ENCODE measurements around the gene RNF144B.

RNF144B gene

DNA sequence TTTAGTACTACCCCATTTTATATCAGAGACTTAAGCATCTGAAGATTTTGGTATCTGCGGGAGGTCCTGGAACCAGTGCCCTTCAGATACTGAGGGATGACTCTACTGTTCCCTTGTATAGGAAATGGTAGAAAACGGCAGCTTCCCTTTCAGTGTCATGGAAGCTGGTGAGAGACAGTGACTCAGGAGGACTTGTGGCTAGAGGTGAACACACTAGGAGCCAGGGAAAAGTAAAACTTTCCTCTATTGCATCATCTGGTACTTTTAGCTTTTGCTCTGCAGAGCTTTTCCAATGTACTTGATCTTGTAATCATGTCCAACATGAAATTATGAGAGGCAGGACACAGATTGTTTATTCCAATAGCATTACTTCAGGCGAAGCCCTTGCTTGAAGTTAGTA is 45.0 kb downstream of the RNF144B start:
- DNase-seq (ENCODE audit: low spot score), result no peak
- in situ Hi-C loops (cut with MboI; ENCODE audit: low sequenced_read_pairs, unreplicated experiment), result no loop called here
- TF ChIP-seq, protein P1, sequence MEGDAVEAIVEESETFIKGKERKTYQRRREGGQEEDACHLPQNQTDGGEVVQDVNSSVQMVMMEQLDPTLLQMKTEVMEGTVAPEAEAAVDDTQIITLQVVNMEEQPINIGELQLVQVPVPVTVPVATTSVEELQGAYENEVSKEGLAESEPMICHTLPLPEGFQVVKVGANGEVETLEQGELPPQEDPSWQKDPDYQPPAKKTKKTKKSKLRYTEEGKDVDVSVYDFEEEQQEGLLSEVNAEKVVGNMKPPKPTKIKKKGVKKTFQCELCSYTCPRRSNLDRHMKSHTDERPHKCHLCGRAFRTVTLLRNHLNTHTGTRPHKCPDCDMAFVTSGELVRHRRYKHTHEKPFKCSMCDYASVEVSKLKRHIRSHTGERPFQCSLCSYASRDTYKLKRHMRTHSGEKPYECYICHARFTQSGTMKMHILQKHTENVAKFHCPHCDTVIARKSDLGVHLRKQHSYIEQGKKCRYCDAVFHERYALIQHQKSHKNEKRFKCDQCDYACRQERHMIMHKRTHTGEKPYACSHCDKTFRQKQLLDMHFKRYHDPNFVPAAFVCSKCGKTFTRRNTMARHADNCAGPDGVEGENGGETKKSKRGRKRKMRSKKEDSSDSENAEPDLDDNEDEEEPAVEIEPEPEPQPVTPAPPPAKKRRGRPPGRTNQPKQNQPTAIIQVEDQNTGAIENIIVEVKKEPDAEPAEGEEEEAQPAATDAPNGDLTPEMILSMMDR (IDR thresholded peaks at IDR 0.05; ENCODE audit: borderline replicate concordance, control extremely low read depth, extremely low read depth, insufficient read depth, missing control alignments), result no peak

DNA sequence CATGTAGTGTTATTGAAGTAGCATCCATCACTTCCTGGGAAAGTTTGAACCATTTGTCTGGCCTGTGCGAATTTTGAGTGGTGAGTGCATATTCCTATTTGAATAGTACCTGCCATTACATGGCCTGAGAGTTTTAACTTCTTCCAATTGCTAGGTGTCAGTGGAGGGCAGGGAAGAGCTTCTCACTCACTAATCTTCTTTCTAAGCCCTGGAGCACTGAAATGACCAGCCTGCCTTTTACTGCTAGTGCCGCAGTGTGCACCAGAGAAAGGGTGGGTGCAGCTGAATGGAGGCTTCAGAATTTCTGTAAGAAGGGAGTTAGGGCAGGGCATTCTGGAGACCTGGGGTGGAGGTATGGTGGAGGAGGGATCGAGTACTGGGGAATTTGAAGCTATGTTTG is 45.5 kb downstream of the RNF144B start:
- no peak for DNase-seq (ENCODE audit: low spot score)
- TF ChIP-seq, protein P1 (IDR thresholded peaks at IDR 0.05; ENCODE audit: borderline replicate concordance, control extremely low read depth, extremely low read depth, insufficient read depth, missing control alignments), result no peak
- in situ Hi-C loops (cut with MboI; ENCODE audit: low sequenced_read_pairs, unreplicated experiment), result no loop called here

DNA sequence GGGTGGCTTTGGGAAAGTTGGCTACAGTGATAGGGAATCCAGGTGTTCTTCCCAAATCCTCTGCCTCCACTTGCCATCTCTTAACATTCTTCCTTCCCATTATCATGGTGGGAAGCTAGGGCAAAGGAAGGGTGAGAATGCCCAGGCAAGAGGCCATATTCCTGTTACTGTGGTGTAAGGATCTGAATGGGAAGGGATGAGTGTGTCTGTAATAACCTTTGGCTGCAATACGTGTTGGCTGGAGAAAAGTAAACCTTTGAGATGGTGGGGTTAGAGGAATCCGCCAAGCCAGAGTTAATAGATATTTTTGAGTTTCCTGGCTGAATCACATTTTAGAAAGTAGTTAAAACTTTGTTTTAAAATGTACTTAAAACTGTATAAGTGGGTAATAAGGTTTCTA is 45.9 kb downstream of the RNF144B start:
- TF ChIP-seq, protein P1 (IDR thresholded peaks at IDR 0.05; ENCODE audit: borderline replicate concordance, control extremely low read depth, extremely low read depth, insufficient read depth, missing control alignments), result no peak
- DNase-seq (ENCODE audit: low spot score), result no peak
- in situ Hi-C loops (cut with MboI; ENCODE audit: low sequenced_read_pairs, unreplicated experiment), result no loop called here

DNA sequence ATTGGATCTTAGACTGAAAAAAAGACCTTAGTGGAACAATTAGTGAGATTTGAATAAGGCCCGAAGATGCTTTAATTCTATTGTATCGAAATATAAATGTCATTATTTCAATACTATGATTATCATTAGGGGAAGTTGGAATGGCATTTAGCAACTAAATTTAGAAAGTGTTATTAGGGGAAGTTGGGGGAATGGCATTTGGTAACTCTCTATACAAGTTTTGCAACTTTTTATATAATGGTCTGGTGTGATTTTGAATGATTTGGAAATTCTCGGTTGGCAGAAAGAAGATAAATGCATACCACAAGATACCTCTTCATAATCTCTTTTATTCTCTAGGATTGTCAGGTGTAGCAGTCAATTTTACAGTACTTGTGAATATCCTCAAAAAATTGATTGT is 49.2 kb downstream of the RNF144B start:
- TF ChIP-seq, protein P1 (IDR thresholded peaks at IDR 0.05; ENCODE audit: borderline replicate concordance, control extremely low read depth, extremely low read depth, insufficient read depth, missing control alignments), result no peak
- in situ Hi-C loops (cut with MboI; ENCODE audit: low sequenced_read_pairs, unreplicated experiment), result no loop called here
- no peak for DNase-seq (ENCODE audit: low spot score)

DNA sequence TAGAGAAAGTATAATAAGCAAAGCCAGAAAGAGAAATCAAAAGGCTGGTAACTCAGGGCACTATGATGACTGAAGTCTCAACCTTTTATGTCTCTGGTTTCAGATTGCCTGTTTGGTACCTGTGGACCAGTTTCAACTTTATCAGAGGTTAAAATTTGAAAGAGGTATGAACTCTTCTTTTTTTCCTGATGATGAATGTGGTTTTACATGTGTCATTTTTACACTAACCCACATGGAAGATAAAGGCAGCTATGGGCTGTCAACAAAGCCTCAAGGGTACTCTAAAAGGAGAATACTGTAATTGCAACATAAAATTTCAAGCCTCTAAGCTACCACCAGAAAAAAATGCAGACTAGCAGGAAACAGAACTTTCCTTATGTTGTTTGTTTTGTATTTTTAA is 52.4 kb downstream of the RNF144B start:
- in situ Hi-C loops (cut with MboI; ENCODE audit: low sequenced_read_pairs, unreplicated experiment), result no loop called here
- TF ChIP-seq, protein P1 (IDR thresholded peaks at IDR 0.05; ENCODE audit: borderline replicate concordance, control extremely low read depth, extremely low read depth, insufficient read depth, missing control alignments), result no peak
- no peak for DNase-seq (ENCODE audit: low spot score)

DNA sequence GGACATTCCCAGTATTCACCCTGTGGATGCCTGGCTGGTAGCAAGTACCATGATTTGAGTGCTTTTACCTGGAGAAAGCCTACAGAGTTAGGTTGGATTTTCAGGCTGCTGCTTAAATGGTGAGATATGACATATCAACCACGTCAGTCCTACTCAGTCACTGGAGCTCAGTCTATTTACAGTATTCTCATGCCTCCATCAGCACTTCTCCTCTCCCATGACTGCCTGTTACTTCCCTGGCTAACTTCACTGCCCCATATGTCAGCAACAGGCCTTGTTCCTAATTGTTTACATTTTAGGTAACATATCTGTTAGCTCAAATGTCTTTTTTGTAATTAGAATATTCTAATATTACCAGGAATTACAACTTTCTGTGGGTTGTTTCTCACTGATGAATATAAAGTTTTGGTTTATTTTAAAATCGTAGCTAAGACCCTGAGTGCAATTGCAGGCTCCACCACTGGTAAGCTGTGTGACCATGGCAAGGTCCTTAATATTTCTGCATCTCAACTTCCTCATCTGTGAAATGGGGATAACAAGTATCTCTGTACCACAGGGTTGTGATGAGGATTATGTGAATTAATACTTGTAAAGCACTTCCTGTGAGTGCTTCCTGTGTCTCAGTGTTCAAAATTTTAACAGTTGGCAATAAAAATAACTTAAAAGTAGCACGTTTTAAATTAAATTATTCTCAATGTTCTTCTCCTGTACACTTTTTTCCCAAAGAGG is 54.3 kb downstream of the RNF144B start:
- TF ChIP-seq, protein P1 (IDR thresholded peaks at IDR 0.05; ENCODE audit: borderline replicate concordance, control extremely low read depth, extremely low read depth, insufficient read depth, missing control alignments), result no peak
- DNase-seq (ENCODE audit: low spot score), result no peak
- in situ Hi-C loops (cut with MboI; ENCODE audit: low sequenced_read_pairs, unreplicated experiment), result no loop called here
